Tibial artery (tissue), 4 donors: ENCODE measurements around the gene ADGRF3.

Experiments used
- DNase-seq, 2 donors: peaks; one replicate each; pipeline ENCODE4 v3.0.0-alpha.2; 2019
- H3K27ac ChIP-seq, 2 donors: fragments of 200-600 bp; sonication (generic) in 1 of 2; 1 replicate in 1 of 2; 2 replicates in 1 of 2; pipeline ENCODE4 v1.5.1; 2018 to 2019; ENCODE audit warnings: mild to moderate bottlenecking in 1 of 2
- H3K27me3 ChIP-seq, 2 donors: fragments of 200-600 bp; sonication (generic) in 1 of 2; one replicate each; pipeline versions ENCODE4 v1.5.1 to v1.6.0; 2016 to 2019
- H3K36me3 ChIP-seq, 3 donors: fragments of 200-600 bp; sonication (generic) in 2 of 3; one replicate each; pipeline ENCODE4 v1.5.1; 2016 to 2019; ENCODE audit warnings: mild to moderate bottlenecking in 2 of 3
- H3K4me1 ChIP-seq, 4 donors: fragments of 200-600 bp; sonication (generic) in 2 of 4; 1 replicate in 3 of 4; 2 replicates in 1 of 4; pipeline ENCODE4 v1.5.1; 2016 to 2019
- H3K4me3 ChIP-seq, 2 donors: fragments of 200-600 bp; sonication (generic) in 1 of 2; 1 replicate in 1 of 2; 2 replicates in 1 of 2; pipeline ENCODE4 v1.5.1; 2018 to 2019; ENCODE audit warnings: mild to moderate bottlenecking in 2 of 2
- H3K9me3 ChIP-seq, 3 donors: fragments of 200-600 bp; sonication (generic) in 1 of 3; one replicate each; pipeline ENCODE4 v1.5.1; 2016 to 2019
- CTCF ChIP-seq, 2 experiments: fragments of 200-600 bp in 1 of 2; fragments of 450-650 bp in 1 of 2; IDR thresholded peaks; one replicate each; pipeline ENCODE4 v1.5.1; 2017 to 2019; ENCODE audit warnings: antibody characterized with exemption in 2 of 2, mild to moderate bottlenecking in 1 of 2, moderate library complexity in 1 of 2
- intact Hi-C: fragments of 100-400 bp; cut with DNase I; formaldehyde crosslinking; loops from one replicate; pipeline ENCODE4 v1.15.0; 2023; ENCODE audit warnings: low total_unique reads

Gene ADGRF3

GRCh38 chr2:26300234-26300925 is 46.2 kb downstream of the ADGRF3 start:
- intact Hi-C loops: no loop called here
- peak overlapping the region; percentile 79 to 81 for H3K27ac ChIP-seq
- TF ChIP-seq CTCF (IDR thresholded peaks at IDR 0.05): no peak

GRCh38 chr2:26299471-26300101 is 47.0 kb downstream of the ADGRF3 start:
- intact Hi-C loops: no loop called here
- Histone ChIP-seq H3K4me3 (peak overlapping the region; percentile 59), H3K36me3 (no peaks in the 10 kb centered on the region), H3K27ac (peak overlapping the region; percentile 79 to 81), H3K4me1 (peaks cover 0 to 16% (median 7%) of the 10 kb centered on the region in 4 donors), H3K9me3 (no peaks in the 10 kb centered on the region), H3K27me3 (no peaks in the 10 kb centered on the region)
- no peak for TF ChIP-seq CTCF (IDR thresholded peaks at IDR 0.05)
- DNase-seq: peak in 1 of 2 donors; percentile 29

More at GRCh38 chr2:26300234-26300925, 46.2 kb downstream of the ADGRF3 start:
- peaks cover 0 to 16% (median 7%) of the 10 kb centered on the region in 4 donors for H3K4me1 ChIP-seq
- DNase-seq: no peak
- H3K9me3 ChIP-seq: no peaks in the 10 kb centered on the region
- no peaks in the 10 kb centered on the region for H3K27me3 ChIP-seq
- peak overlapping the region; percentile 59 for H3K4me3 ChIP-seq
- no peaks in the 10 kb centered on the region for H3K36me3 ChIP-seq

DNA sequence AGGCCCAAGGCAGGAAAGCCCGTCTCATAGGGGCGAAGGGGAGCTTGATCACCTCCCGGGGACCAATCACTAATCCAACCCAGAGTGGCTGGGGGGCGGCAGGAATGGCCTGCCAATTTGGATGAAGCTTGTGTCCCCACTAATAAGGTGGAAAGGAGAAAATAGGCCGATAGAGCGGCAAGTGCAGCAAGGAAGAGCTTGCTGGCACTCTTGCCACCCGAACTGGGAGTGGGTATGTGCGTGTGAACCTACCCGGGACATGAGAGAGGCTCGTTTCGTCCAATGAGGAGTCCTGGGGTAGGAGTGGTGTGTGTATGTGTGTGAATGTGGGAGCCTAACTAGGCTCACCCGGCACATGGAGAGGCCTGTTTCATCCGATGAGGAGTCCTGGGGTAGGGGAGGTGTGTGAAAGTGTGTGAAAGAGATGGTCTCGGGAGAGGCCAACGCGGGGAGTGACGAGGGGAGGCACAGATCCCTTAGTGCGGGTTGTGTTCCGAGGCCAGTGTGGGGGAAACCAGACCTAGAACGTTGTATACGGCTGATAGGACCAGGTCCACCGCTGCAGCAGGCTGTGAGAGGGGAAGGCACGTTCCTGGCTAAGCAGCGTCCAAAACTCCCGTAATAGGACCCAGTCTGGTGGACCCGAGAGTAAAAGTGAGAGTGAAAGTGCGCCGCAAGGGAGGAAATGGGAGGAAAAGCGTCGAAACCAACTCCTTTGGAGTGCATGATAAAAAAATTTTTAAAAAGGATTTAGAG is 47.8 kb downstream of the ADGRF3 start:
- no peaks in the 10 kb centered on the region for H3K27me3 ChIP-seq
- H3K4me1 ChIP-seq: peaks cover 0 to 16% (median 7%) of the 10 kb centered on the region in 4 donors
- peak; percentile 62 to 77 for DNase-seq
- no peaks in the 10 kb centered on the region for H3K9me3 ChIP-seq
- no peaks in the 10 kb centered on the region for H3K36me3 ChIP-seq
- peak overlapping the region; percentile 59 for H3K4me3 ChIP-seq
- peak overlapping the region; percentile 79 to 81 for H3K27ac ChIP-seq
- intact Hi-C loops: no loop called here
- no peak for TF ChIP-seq CTCF (IDR thresholded peaks at IDR 0.05)

GRCh38 chr2:26298286-26298637 is 48.3 kb downstream of the ADGRF3 start:
- no peaks in the 10 kb centered on the region for H3K36me3 ChIP-seq
- peak overlapping the region; percentile 59 for H3K4me3 ChIP-seq
- H3K27ac ChIP-seq: peak overlapping the region; percentile 79 to 81
- TF ChIP-seq CTCF (IDR thresholded peaks at IDR 0.05): no peak
- no peak for DNase-seq
- peaks cover 0 to 16% (median 7%) of the 10 kb centered on the region in 4 donors for H3K4me1 ChIP-seq
- intact Hi-C loops: no loop called here
- no peaks in the 10 kb centered on the region for H3K27me3 ChIP-seq
- H3K9me3 ChIP-seq: no peaks in the 10 kb centered on the region

DNA sequence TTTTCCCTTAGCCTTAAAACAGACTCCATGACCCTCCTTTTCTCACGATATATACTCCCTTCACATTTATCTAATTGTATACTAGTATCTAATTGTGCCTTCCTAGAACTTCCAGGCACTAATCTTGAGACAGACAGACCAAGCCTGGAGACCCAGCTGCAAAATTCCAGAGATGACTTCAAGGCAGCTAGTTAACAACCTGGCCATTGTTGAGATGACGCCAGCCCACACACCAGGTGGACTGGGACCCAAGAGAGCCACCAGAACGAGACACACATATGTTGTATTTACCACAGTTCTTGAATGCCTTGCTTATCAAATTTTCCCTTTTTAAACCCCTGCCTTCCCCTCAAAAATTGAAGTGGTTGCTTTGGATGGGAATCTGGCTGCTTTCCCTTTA is 49.5 kb downstream of the ADGRF3 start:
- H3K36me3 ChIP-seq: no peaks in the 10 kb centered on the region
- H3K27me3 ChIP-seq: no peaks in the 10 kb centered on the region
- intact Hi-C loops: no loop called here
- H3K4me1 ChIP-seq: peaks cover 0 to 16% (median 7%) of the 10 kb centered on the region in 4 donors
- no peak for DNase-seq
- H3K4me3 ChIP-seq: no peak overlapping the region
- H3K9me3 ChIP-seq: no peaks in the 10 kb centered on the region
- TF ChIP-seq CTCF (IDR thresholded peaks at IDR 0.05): no peak
- H3K27ac ChIP-seq: no peak overlapping the region
